ENCODE results near the gene FLAD1.
"Not testable (repeated sequence)": the region's sequence is repeated elsewhere in the genome, so short reads cannot be mapped to it uniquely, and the experiment has no call there.

Gene FLAD1

DNA sequence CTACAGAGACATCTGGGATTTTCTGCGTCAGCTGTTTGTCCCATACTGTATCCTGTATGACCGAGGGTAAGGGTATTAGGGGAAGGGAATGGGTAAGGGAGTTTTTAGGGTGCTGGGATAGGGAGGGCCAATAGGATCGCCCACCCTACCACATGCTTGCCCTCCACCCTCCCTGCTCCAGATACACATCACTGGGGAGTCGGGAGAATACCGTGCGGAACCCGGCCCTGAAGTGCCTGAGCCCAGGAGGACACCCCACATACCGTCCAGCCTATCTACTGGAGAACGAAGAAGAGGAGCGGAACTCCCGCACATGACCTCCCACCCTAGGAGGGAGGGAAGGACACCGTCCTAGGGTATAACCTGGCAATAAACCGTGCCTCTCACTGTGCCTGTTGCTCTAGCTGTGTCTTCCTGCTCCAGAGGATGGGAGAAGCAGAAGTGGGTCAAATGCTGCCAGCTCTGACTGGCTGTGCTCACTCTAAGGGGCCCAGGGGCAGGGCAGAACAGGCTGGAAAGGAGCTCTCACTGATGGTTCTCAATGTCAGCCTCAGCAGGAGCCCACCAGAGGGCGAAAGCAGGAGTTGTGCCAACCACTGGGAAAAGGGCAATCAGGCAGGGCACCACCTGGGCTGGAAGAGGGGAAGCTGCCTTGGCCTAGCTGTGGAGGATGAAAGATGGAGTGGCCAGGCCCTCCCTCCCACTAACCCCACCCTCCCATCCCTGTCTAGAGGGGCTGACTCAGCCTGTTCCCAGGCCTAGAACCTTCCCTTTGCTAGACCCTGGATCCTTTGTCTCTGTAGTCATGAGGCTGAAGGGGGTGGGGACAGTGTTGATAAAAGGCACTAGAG is 9.8 kb downstream of the FLAD1 start:
- DNase-seq: no peak

- no peak for DNase-seq
Observed at GRCh38 chr1:154993572-154994268, 10.6 kb downstream of the FLAD1 start, which contains the start of gene LENEP. TSS of gene LENEP (plus strand) at chr1:154993586. CDS start at chr1:154993608, 22 bp downstream.

- no peak for DNase-seq
Observed at GRCh38 chr1:154994269-154994587, 11.1 kb downstream of the FLAD1 start.

- DNase-seq: no peak
Observed at GRCh38 chr1:154994591-154994990, 11.4 kb downstream of the FLAD1 start.

DNA sequence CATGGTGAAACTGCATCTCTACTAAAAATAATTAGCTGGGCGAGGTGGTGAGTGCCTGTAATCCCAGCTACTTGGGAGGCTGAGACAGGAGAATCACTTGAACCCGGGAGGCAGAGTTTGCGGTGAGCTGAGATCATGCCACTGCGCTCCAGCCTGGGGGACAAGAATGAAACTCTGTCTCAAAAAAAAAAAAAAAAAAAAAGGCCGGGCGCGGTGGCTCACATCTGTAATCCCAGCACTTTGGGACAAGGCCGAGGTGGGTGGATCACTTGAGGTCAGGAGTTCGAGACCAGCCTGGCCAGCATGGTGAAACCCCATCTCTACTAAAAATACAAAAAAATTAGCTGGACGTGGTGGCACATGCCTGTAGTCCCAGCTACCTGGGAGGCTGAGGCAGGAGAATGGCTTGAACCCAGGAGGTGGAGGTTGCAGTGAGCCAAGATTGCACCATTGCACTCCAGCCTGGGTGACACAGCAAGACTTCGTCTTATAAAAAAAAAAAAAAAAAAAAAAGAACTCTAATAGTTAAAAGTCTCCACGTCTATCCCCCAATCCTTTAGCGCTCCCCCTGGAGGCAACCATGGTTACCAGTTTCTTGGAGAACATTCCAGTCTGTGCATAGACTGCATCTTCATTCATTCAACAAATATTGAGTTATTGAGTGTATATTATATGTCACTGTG is 12.3 kb downstream of the FLAD1 start:
- DNase-seq: not testable (repeated sequence)

DNA sequence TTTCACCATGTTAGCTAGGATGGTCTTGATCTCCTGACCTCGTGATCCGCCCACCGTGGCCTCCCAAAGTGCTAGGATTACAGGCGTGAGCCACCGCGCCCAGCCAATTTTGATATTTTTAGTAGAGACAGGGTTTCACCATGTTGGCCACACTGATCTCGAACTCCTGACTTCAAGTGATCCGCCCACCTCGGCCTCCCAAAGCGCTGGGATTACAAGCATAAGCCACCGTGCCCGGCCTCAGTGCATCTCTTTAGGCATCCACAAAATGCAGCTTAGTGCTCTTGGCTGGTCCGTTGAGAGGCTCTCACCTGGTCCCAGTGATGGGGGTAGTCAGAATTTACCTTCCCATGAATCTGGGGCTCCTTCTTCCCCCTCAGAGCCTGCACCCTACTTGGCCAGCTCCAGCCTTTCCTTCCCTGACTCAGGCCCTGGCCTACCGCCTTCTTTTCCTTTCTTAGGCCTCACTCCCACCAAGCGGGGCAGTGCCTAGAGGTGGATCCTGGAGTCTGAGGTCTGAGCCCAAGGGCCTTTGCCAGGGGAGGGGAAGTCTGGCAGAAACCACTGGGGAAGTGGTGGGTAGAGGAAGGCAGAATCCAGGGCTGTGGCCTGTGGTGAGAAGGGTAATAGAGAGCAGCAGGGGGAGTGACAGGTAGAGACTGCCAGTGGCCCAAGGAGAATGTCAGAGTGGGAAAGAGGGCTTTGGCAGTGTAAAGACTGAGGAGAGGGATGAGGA is 14.0 kb downstream of the FLAD1 start:
- DNase-seq: no peak

DNA sequence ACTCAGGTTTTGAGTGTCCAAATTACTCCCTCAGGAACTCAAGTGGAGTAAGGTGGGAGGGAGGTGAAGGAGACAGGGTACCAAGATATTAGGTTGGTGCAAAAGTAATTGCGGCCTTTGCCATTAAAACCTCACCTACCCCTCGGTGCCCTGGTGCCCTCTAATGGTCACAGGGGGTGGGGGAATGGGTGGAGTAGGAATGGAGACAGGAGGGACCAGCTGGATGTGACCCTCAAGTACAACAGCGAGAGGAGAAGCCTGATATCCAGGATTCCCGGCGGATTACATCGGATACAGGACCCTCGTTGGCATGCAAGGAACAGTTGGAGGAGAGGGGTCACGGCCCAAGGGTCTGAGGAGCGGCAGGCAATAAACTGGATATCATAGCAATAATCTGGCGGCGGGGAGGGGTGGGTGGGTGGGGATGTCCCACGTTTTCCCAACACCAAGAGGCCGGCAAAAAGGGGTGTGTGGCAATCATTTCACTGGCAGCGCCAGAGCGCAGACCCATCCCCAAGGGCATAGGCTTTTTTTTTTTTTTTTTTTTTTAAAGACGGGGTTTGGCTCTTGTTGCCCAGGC is 15.1 kb downstream of the FLAD1 start:
- no peak for DNase-seq

GRCh38 chr1:154998818-154999570 is 15.8 kb downstream of the FLAD1 start:
- peak; percentile 65 for DNase-seq

- DNase-seq: no peak
Observed at GRCh38 chr1:154999571-155000410, 16.6 kb downstream of the FLAD1 start.

DNA sequence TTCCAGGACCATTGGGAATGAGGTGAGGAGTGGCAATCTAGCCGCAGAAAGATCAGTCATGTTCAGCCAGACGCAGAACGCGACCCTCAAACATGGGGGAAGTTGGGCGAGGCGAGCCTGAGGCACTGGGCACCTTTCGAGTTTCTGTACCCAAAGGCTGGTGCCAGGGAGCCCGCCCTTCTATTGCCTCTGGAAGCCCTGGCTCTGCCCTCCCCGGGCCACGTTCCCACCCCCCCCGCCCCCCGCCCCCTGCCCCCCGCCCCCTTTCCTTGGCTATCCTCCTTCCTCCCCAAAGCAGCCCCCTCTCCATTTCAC is 17.2 kb downstream of the FLAD1 start:
- DNase-seq: no peak

DNA sequence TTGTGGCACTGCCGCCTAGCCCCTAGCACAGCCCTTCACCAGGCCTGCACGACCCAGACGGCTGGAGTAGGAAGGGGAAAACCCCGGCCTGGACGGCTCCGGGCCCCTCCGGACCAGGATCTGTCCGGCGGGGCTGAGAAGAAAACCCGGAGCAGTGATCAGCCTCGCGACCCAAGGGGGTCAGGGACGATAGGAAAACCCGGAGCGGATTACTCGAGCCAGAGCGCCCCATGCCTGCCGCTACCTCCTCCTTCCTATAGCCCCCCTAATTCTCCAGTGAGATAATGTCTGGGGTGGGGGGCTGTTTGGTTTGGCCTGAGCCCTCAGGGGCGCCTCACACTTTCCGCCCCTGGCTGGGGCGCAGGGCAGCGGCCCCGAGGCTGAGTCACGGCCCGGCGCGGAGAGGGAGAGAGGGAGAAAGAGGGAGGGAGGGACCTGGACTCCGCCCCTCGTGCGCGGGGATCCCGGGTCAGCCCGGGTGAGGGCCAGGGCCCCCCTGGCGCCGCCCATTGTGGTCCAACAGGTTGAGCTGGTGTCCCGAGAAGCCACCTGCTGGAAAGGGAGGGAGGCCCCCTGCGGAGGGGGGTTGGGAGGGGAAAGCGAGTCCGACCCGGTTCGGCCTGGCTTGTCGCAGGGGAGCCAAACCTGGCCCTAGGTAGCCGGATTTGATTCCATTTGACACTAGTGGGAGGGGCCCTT is 17.7 kb downstream of the FLAD1 start:
- peak; percentile 77 for DNase-seq

- no peak for DNase-seq
Observed at GRCh38 chr1:155001425-155001674, 18.2 kb downstream of the FLAD1 start.

GRCh38 chr1:155001675-155002463 is 18.7 kb downstream of the FLAD1 start:
- peak; percentile 100 for DNase-seq

GRCh38 chr1:155002464-155003226 is 19.5 kb downstream of the FLAD1 start, which contains the start of gene ZBTB7B:
TSS of gene ZBTB7B (plus strand) at chr1:155002802. CDS start at chr1:155014661, 11,859 bp downstream.
- no peak for DNase-seq

DNA sequence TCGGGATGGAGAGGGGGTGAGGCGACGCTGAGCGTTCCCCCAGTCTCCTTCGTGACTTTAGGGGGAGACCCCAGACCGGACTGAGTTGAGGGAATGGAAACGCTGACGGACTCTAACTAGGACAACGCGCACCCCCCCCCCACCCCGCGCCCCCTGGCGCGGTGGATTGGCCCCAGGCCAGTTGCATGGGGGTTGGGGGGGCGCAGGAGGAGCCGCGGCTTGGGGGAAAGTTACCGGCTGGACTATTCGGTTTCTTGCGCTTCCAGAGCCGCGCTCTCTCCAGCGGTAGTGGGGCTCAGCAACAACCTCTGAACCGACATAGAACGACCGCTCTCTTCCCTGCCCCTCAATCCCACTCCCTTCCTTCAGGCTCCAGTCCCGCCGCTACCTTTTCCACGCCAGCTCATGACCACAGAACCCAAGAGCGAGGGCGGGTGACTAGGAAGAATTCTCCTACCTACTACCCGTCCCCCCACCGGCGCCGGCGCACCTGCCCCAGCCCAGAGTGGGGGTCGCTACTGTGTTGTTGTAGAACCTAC is 20.2 kb downstream of the FLAD1 start:
- no peak for DNase-seq

- DNase-seq: no peak
Observed at GRCh38 chr1:155003766-155004351, 20.7 kb downstream of the FLAD1 start.

DNA sequence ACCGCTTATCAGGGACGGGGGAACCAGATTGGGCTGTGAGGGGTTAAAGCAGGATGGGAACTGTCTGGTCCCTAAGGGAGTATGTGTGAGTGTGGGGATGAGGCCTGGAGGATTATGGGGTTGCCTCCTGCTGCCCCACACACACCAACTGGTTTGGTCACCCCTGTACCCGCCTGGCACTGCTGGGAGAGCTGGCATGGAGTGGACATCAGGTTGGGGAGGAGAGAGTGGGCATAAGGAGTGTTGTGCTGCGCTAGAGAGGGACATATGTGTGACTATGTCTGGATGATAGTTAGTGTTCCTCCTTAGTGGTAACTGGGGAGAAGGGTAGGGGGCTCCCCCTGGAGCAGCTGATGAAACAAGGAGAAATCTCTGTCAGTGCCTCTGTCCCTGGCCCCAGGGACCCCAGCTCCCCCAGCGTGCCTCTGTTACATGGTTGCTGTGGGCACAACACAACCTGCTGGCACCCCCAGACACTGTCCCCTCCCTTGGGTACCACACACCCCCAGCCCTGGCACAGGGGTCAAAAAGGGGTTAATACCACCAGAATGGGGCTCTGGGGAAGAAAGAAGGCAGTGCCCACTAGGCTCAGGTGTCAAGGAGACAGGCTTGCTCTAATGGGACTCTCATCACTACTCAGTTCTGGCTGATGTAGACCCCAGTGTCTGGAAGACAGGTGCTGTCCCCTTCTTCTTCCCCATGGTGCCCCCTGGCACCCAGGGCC is 21.4 kb downstream of the FLAD1 start:
- no peak for DNase-seq

Data from NCI-H1048 (cell line).